Vagina (tissue), 2 donors: ENCODE data around the gene CHCHD6. TPM values are rescaled to one million over a fixed set of nuclear protein-coding genes. Genes with fewer than 3 reads are reported as not detected.
A peak's percentile ranks its signal among the peaks of the same experiment; 100 is the strongest.

Experiments
- DNase-seq, 2 donors: peaks; one replicate each; pipeline ENCODE4 v3.0.0-alpha.2; 2017; ENCODE audit errors: extremely low spot score in 2 of 2
- H3K27ac ChIP-seq: fragments of 200-600 bp; sonication (generic); one replicate; pipeline ENCODE4 v1.5.1; 2019
- H3K27me3 ChIP-seq: fragments of 200-600 bp; sonication (generic); one replicate; pipeline ENCODE4 v1.5.1; 2019
- H3K36me3 ChIP-seq, 2 donors: fragments of 200-600 bp; sonication (generic); one replicate each; pipeline ENCODE4 v1.5.1; 2017 to 2019
- H3K4me1 ChIP-seq: fragments of 200-600 bp; sonication (generic); one replicate; pipeline ENCODE4 v1.5.1; 2019
- H3K4me3 ChIP-seq, 2 donors: fragments of 200-600 bp; sonication (generic); 1 replicate in 1 of 2; 2 replicates in 1 of 2; pipeline ENCODE4 v1.5.1; 2016 to 2019
- H3K9me3 ChIP-seq: fragments of 200-600 bp; sonication (generic); one replicate; pipeline ENCODE4 v1.5.1; 2019
- CTCF ChIP-seq, 3 experiments: fragments of 450-650 bp in 2 of 3; fragments of 200-600 bp in 1 of 3; sonication (generic) in 1 of 3; IDR thresholded peaks; one replicate each; pipeline ENCODE4 v1.5.1; 2017 to 2019; ENCODE audit warnings: antibody characterized with exemption in 3 of 3, mild to moderate bottlenecking in 2 of 3, moderate library complexity in 2 of 3
- POLR2A ChIP-seq, 2 donors: fragments of 450-650 bp; IDR thresholded peaks; one replicate each; pipeline ENCODE4 v1.6.1; 2017; ENCODE audit warnings: antibody characterized with exemption in 2 of 2, mild to moderate bottlenecking in 2 of 2, moderate library complexity in 2 of 2
- POLR2AphosphoS5 ChIP-seq, 2 donors: sonication (generic); formaldehyde crosslinking; IDR thresholded peaks; one replicate each; pipeline ENCODE4 v1.9.0; 2017; ENCODE audit warnings: antibody characterized with exemption in 2 of 2, mild to moderate bottlenecking in 2 of 2, low read depth in 1 of 2; ENCODE audit not compliant: insufficient read depth in 1 of 2
- intact Hi-C: fragments of 100-400 bp; cut with DNase I; formaldehyde crosslinking; loops from one replicate; pipeline ENCODE4 v1.15.1; 2023
- total RNA-seq: library from RNA; depleted of rRNA; stranded (reverse); fragments of >200 nt; gene quantifications from one replicate; pipeline ENCODE4 v1.2.3, GENCODE V29; 2016

Gene CHCHD6
- total RNA-seq, 1 donor from 2014 or later: 12.8 TPM

GRCh38 chr3:126867863-126868200 is 163.8 kb downstream of the CHCHD6 start:
- intact Hi-C loops: no loop called here
- Histone ChIP-seq H3K4me3 (no peak overlapping the region), H3K36me3 (no peaks in the 10 kb centered on the region), H3K9me3 (no peaks in the 10 kb centered on the region), H3K4me1 (no peaks in the 10 kb centered on the region), H3K27me3 (no peaks in the 10 kb centered on the region), H3K27ac (no peak overlapping the region)
- peak in 1 of 2 donors; percentile 71 for DNase-seq
- TF ChIP-seq CTCF (IDR thresholded peaks at IDR 0.05) (no peak), POLR2AphosphoS5 (IDR thresholded peaks at IDR 0.05; ENCODE audit: insufficient read depth in 1 of 2, low read depth in 1 of 2) (no peak), POLR2A (IDR thresholded peaks at IDR 0.05) (no peak)

GRCh38 chr3:126870608-126871210 is 166.7 kb downstream of the CHCHD6 start:
- no peaks in the 10 kb centered on the region for H3K36me3 ChIP-seq
- no peak for DNase-seq
- H3K27ac ChIP-seq: no peak overlapping the region
- H3K9me3 ChIP-seq: no peaks in the 10 kb centered on the region
- TF ChIP-seq CTCF (IDR thresholded peaks at IDR 0.05) (no peak), POLR2AphosphoS5 (IDR thresholded peaks at IDR 0.05; ENCODE audit: insufficient read depth in 1 of 2, low read depth in 1 of 2) (no peak), POLR2A (IDR thresholded peaks at IDR 0.05) (no peak)
- no peaks in the 10 kb centered on the region for H3K4me1 ChIP-seq
- intact Hi-C loops: loop anchor here (5.0 kb wide), 1 partner anchor 1098 kb away; no protein-coding TSS in a partner anchor
- no peaks in the 10 kb centered on the region for H3K27me3 ChIP-seq
- no peak overlapping the region for H3K4me3 ChIP-seq

- intact Hi-C loops: loop anchor here (5.0 kb wide), 1 partner anchor 1101 kb away; no protein-coding TSS in a partner anchor
- H3K9me3 ChIP-seq: no peaks in the 10 kb centered on the region
- no peak overlapping the region for H3K4me3 ChIP-seq
- no peaks in the 10 kb centered on the region for H3K36me3 ChIP-seq
- no peak for TF ChIP-seq CTCF (IDR thresholded peaks at IDR 0.05)
- no peak for TF ChIP-seq POLR2AphosphoS5 (IDR thresholded peaks at IDR 0.05; ENCODE audit: insufficient read depth in 1 of 2, low read depth in 1 of 2)
- TF ChIP-seq POLR2A (IDR thresholded peaks at IDR 0.05): no peak
- H3K4me1 ChIP-seq: no peaks in the 10 kb centered on the region
- H3K27ac ChIP-seq: no peak overlapping the region
- no peaks in the 10 kb centered on the region for H3K27me3 ChIP-seq
- DNase-seq: no peak
These were observed 168.8 kb downstream of the CHCHD6 start for GRCh38 chr3:126872701-126873342.

- H3K9me3 ChIP-seq: no peaks in the 10 kb centered on the region
- no peaks in the 10 kb centered on the region for H3K4me1 ChIP-seq
- no peak for TF ChIP-seq CTCF (IDR thresholded peaks at IDR 0.05)
- no peak for TF ChIP-seq POLR2AphosphoS5 (IDR thresholded peaks at IDR 0.05; ENCODE audit: insufficient read depth in 1 of 2, low read depth in 1 of 2)
- no peak for TF ChIP-seq POLR2A (IDR thresholded peaks at IDR 0.05)
- no peak overlapping the region for H3K27ac ChIP-seq
- no peaks in the 10 kb centered on the region for H3K27me3 ChIP-seq
- H3K4me3 ChIP-seq: no peak overlapping the region
- no peak for DNase-seq
- intact Hi-C loops: loop anchor here (5.0 kb wide), 1 partner anchor 1101 kb away; no protein-coding TSS in a partner anchor
- H3K36me3 ChIP-seq: no peaks in the 10 kb centered on the region
These were observed 169.4 kb downstream of the CHCHD6 start for GRCh38 chr3:126873416-126873815.

- intact Hi-C loops: no loop called here
- Histone ChIP-seq H3K27me3 (no peaks in the 10 kb centered on the region), H3K9me3 (no peaks in the 10 kb centered on the region), H3K27ac (no peak overlapping the region), H3K4me3 (no peak overlapping the region), H3K4me1 (no peaks in the 10 kb centered on the region), H3K36me3 (no peaks in the 10 kb centered on the region)
- TF ChIP-seq POLR2AphosphoS5 (IDR thresholded peaks at IDR 0.05; ENCODE audit: insufficient read depth in 1 of 2, low read depth in 1 of 2) (no peak), POLR2A (IDR thresholded peaks at IDR 0.05) (no peak), CTCF (IDR thresholded peaks at IDR 0.05) (no peak)
- DNase-seq: no peak
These were observed 174.6 kb downstream of the CHCHD6 start for GRCh38 chr3:126878664-126879063.
